GM12891 (cell line): ENCODE measurements around the gene RPUSD3.

Source experiments
- POLR2A ChIP-seq: IDR thresholded peaks from 2 replicates; pipeline ENCODE4 v1.6.1; 2011; ENCODE audit warnings: low read depth, low read length, control low read depth
- POLR2AphosphoS5 ChIP-seq: IDR thresholded peaks from 2 replicates; pipeline ENCODE4 v1.6.1; 2011; ENCODE audit warnings: low read depth, low read length, control low read depth
- POU2F2 ChIP-seq: IDR thresholded peaks from 2 replicates; pipeline ENCODE4 v1.6.1; 2011; ENCODE audit warnings: low read depth, mild to moderate bottlenecking, control low read depth, low read length, moderate library complexity
- SPI1 ChIP-seq: IDR thresholded peaks from 2 replicates; pipeline ENCODE4 v1.6.1; 2011; ENCODE audit warnings: low read depth, low read length, control low read depth

- TF ChIP-seq POU2F2 (no peak), POLR2AphosphoS5 (no peak), POLR2A (no peak), SPI1 (no peak)
These were observed 17.9 kb upstream of the RPUSD3 start for GRCh38 chr3:9861626-9862130.
